GM19193 (cell line): Measurements from ENCODE around the gene BARHL1.

Experiments
- POLR2A ChIP-seq: IDR thresholded peaks from 4 replicates; pipeline ENCODE4 v1.6.1; 2011; ENCODE audit not compliant: insufficient read depth, insufficient read length; ENCODE audit errors: extremely low read depth

The BARHL1 gene

GRCh38 chr9:132589148-132590036, 7.0 kb downstream of the BARHL1 start:
- TF ChIP-seq POLR2A: no peak

GRCh38 chr9:132590037-132590317, 7.6 kb downstream of the BARHL1 start:
- TF ChIP-seq POLR2A: no peak

GRCh38 chr9:132590318-132591182, 8.1 kb downstream of the BARHL1 start:
- no peak for TF ChIP-seq POLR2A

GRCh38 chr9:132591244-132591643, 8.8 kb downstream of the BARHL1 start:
- TF ChIP-seq POLR2A: no peak

GRCh38 chr9:132591751-132592314, 9.4 kb downstream of the BARHL1 start:
- TF ChIP-seq POLR2A: no peak

- TF ChIP-seq POLR2A: no peak
Observed at GRCh38 chr9:132592451-132592850, 10.0 kb downstream of the BARHL1 start.

- no peak for TF ChIP-seq POLR2A
Observed at GRCh38 chr9:132594412-132594811, 12.0 kb downstream of the BARHL1 start.

- no peak for TF ChIP-seq POLR2A
Observed at GRCh38 chr9:132595319-132595718, 12.9 kb downstream of the BARHL1 start.

GRCh38 chr9:132596200-132596599, 13.8 kb downstream of the BARHL1 start:
- no peak for TF ChIP-seq POLR2A

- TF ChIP-seq POLR2A: no peak
Observed at GRCh38 chr9:132597073-132597775, 14.8 kb downstream of the BARHL1 start.

GRCh38 chr9:132600326-132600984, 18.0 kb downstream of the BARHL1 start:
- TF ChIP-seq POLR2A: no peak

GRCh38 chr9:132602207-132602606, 19.8 kb downstream of the BARHL1 start:
- TF ChIP-seq POLR2A: no peak

GRCh38 chr9:132605387-132605786, 23.0 kb downstream of the BARHL1 start:
- TF ChIP-seq POLR2A: no peak

GRCh38 chr9:132606066-132606465, 23.7 kb downstream of the BARHL1 start:
- TF ChIP-seq POLR2A: no peak

- TF ChIP-seq POLR2A: no peak
Observed at GRCh38 chr9:132609184-132609583, 26.8 kb downstream of the BARHL1 start.

- TF ChIP-seq POLR2A: no peak
Observed at GRCh38 chr9:132609829-132610228, 27.4 kb downstream of the BARHL1 start.
